ENCODE data around the gene CYP4V2. TPM values are rescaled to one million over a fixed set of nuclear protein-coding genes. Genes with fewer than 3 reads are reported as not detected.

CYP4V2 gene
- total RNA-seq, 1 experiment from 2014 or later, result 8.6 TPM

DNA sequence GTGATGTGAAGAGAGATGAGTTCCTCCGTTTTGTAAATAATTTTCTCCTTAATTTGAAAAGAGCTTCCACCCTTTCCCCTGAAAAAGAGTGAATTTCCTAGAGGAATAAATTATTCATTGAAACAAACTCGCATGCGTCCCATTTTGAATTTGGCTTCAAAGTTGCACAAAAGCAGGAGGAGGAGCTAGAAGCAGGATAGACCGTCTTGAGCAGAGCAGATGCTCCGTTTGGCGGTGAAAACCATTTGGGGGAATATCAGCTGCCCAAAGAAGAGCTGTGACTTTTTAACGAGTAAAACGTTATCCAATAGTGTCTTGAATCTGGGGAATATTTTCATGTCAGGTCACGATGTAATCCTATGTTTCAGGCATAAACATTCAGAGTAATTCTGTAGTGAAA is 44.9 kb upstream of the CYP4V2 start:
- Histone ChIP-seq H3K36me3 (ENCODE audit: control insufficient read depth in 1 of 2, insufficient read depth in 2 of 2, low read length in 2 of 2) (no peaks in the 10 kb centered on the region), H2AFZ (ENCODE audit: low read depth, low read length, poor library complexity, severe bottlenecking) (no peak overlapping the region), H3K4me2 (ENCODE audit: low read length) (no peak overlapping the region), H3K27ac (ENCODE audit: low read depth, low read length) (no peak overlapping the region), H3K79me2 (ENCODE audit: insufficient read depth, low read length) (no peaks in the 10 kb centered on the region), H3K9ac (ENCODE audit: low read length) (no peak overlapping the region), H3K9me3 (ENCODE audit: control insufficient read depth in 1 of 2, insufficient read depth in 1 of 2, low read depth in 1 of 2, low read length in 2 of 2) (no peaks in the 10 kb centered on the region), H3K4me3 (replicated peaks in 1 of 2; ENCODE audit: low read depth in 1 of 2, low read length in 2 of 2) (no peak overlapping the region), H3K27me3 (ENCODE audit: insufficient read depth, low read length) (peaks cover 4% of the 10 kb centered on the region; the same call in 1 of the 2 replicates), H3K4me1 (ENCODE audit: control insufficient read depth in 1 of 2, insufficient read depth in 2 of 2, low read length in 2 of 2) (peaks cover 6 to 17% of the 10 kb centered on the region in 2 experiments), H4K20me1 (ENCODE audit: insufficient read depth) (no peaks in the 10 kb centered on the region), H3K9me2 (ENCODE audit: insufficient read depth) (no peaks in the 10 kb centered on the region)
- ATAC-seq (no peak), DNase-seq (ENCODE audit: low read depth, low spot score) (no peak)
- ChIA-PET POLR2A (interaction anchor here (1.1 kb wide), 1 partner anchor 9 kb away, joined by 3 read pairs; no protein-coding TSS in a partner anchor), CTCF (interaction anchor here (2.2 kb wide), 1 partner anchor 9 kb away, joined by 9 read pairs; no protein-coding TSS in a partner anchor), RAD21 (ENCODE audit: low non-redundant PET in 1 of 2, low total read pairs in 2 of 2, uncharacterized antibody in 2 of 2, unreplicated experiment in 2 of 2) (interaction anchor here in 1 of 2 experiments (0.9 kb wide), 1 partner anchor 9 kb away, joined by 3 read pairs; no protein-coding TSS in a partner anchor)
- no peak for TF ChIP-seq SP1 (IDR thresholded peaks at IDR 0.05; ENCODE audit: low read depth)
- TF ChIP-seq RAD21 (IDR thresholded peaks at IDR 0.05; ENCODE audit: low read depth), result no peak
- TF ChIP-seq TCF7L2 (IDR thresholded peaks at IDR 0.05; ENCODE audit: borderline replicate concordance, extremely low read depth, insufficient read depth, insufficient read length), result no peak
- TF ChIP-seq, protein P1, sequence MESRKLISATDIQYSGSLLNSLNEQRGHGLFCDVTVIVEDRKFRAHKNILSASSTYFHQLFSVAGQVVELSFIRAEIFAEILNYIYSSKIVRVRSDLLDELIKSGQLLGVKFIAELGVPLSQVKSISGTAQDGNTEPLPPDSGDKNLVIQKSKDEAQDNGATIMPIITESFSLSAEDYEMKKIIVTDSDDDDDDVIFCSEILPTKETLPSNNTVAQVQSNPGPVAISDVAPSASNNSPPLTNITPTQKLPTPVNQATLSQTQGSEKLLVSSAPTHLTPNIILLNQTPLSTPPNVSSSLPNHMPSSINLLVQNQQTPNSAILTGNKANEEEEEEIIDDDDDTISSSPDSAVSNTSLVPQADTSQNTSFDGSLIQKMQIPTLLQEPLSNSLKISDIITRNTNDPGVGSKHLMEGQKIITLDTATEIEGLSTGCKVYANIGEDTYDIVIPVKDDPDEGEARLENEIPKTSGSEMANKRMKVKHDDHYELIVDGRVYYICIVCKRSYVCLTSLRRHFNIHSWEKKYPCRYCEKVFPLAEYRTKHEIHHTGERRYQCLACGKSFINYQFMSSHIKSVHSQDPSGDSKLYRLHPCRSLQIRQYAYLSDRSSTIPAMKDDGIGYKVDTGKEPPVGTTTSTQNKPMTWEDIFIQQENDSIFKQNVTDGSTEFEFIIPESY (IDR thresholded peaks at IDR 0.05; ENCODE audit: extremely low read depth, insufficient replicate concordance, low read length), result no peak
- no TSS peak for BruUV-seq (replicated peaks)
- intact Hi-C loops (cut with micrococcal nuclease), result no loop called here

DNA sequence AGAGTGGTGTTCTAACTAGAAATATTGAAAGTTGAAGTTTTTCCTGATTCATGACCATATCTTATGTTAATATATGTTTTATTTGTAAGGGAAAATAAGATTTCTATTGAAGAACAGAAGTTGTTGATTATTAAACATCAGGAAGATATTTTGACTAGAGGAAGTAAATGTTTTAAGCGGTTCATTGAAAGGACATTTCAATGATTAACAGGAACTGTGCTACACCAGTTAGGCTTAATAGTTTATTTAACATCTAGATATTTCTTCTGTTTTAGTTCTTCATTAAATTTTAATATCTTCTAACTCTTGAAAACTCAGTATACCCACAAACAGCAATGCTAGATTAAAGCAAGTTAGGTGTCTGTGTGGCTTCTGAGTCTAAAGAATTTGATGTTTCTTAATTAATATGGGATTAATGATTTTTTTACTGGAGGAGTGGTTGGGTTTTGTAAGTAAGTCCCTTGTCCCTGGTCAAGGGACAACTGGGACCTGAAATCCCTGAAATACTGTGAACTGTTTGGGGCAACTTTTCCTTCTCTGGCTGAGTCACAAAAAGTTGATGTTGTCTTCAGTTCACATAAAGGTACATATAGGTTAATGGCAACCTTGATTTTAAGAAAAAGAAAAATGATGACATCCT is 42.9 kb upstream of the CYP4V2 start:
- intact Hi-C loops (cut with micrococcal nuclease), result no loop called here
- BruUV-seq (replicated peaks), result no TSS peak
- H4K20me1 ChIP-seq (ENCODE audit: insufficient read depth), result no peaks in the 10 kb centered on the region
- ChIA-PET POLR2A (no interaction called here), RAD21 (ENCODE audit: low non-redundant PET in 1 of 2, low total read pairs in 2 of 2, uncharacterized antibody in 2 of 2, unreplicated experiment in 2 of 2) (no interaction called here), CTCF (no interaction called here)
- H3K4me2 ChIP-seq (ENCODE audit: low read length), result no peak overlapping the region
- H2AFZ ChIP-seq (ENCODE audit: low read depth, low read length, poor library complexity, severe bottlenecking), result no peak overlapping the region
- DNase-seq (ENCODE audit: low read depth, low spot score), result no peak
- no peaks in the 10 kb centered on the region for H3K79me2 ChIP-seq (ENCODE audit: insufficient read depth, low read length)
- H3K9me3 ChIP-seq (ENCODE audit: control insufficient read depth in 1 of 2, insufficient read depth in 1 of 2, low read depth in 1 of 2, low read length in 2 of 2), result no peaks in the 10 kb centered on the region
- H3K9me2 ChIP-seq (ENCODE audit: insufficient read depth), result no peaks in the 10 kb centered on the region
- H3K27ac ChIP-seq (ENCODE audit: low read depth, low read length), result no peak overlapping the region
- H3K36me3 ChIP-seq (ENCODE audit: control insufficient read depth in 1 of 2, insufficient read depth in 2 of 2, low read length in 2 of 2), result no peaks in the 10 kb centered on the region
- H3K4me1 ChIP-seq (ENCODE audit: control insufficient read depth in 1 of 2, insufficient read depth in 2 of 2, low read length in 2 of 2), result peaks cover 6 to 17% of the 10 kb centered on the region in 2 experiments
- TF ChIP-seq, protein P1 (IDR thresholded peaks at IDR 0.05; ENCODE audit: extremely low read depth, insufficient replicate concordance, low read length), result no peak
- TF ChIP-seq CEBPB (IDR thresholded peaks at IDR 0.05; ENCODE audit: low read depth) (no peak), SIN3A (IDR thresholded peaks at IDR 0.05; ENCODE audit: low read depth) (no peak), EZH2phosphoT487 (IDR thresholded peaks at IDR 0.05; ENCODE audit: borderline replicate concordance) (no peak), FOSL1 (IDR thresholded peaks at IDR 0.05; ENCODE audit: low read depth) (no peak), JUND (IDR thresholded peaks at IDR 0.05) (no peak), POLR2AphosphoS5 (IDR thresholded peaks at IDR 0.05; ENCODE audit: low read depth, low read length) (no peak), EZH2 (IDR thresholded peaks at IDR 0.05) (no peak), ZFX (IDR thresholded peaks at IDR 0.05) (no peak), TCF7L2 (IDR thresholded peaks at IDR 0.05; ENCODE audit: borderline replicate concordance, extremely low read depth, insufficient read depth, insufficient read length) (no peak)
- H3K9ac ChIP-seq (ENCODE audit: low read length), result no peak overlapping the region
- no peak for ATAC-seq
- H3K4me3 ChIP-seq (replicated peaks in 1 of 2; ENCODE audit: low read depth in 1 of 2, low read length in 2 of 2), result no peak overlapping the region
- H3K27me3 ChIP-seq (ENCODE audit: insufficient read depth, low read length), result peaks cover 4% of the 10 kb centered on the region; the same call in 1 of the 2 replicates

Measured in HCT116 (cell line).